GM12891 (cell line): ENCODE measurements around the gene VSX1.

Source experiments
- PAX5 ChIP-seq: IDR thresholded peaks from 2 replicates; pipeline ENCODE4 v1.6.1; 2011; ENCODE audit warnings: low read length, moderate library complexity, mild to moderate bottlenecking; ENCODE audit not compliant: insufficient read depth, severe bottlenecking
- POLR2A ChIP-seq: IDR thresholded peaks from 2 replicates; pipeline ENCODE4 v1.6.1; 2011; ENCODE audit warnings: low read depth, low read length, control low read depth
- POLR2AphosphoS5 ChIP-seq: IDR thresholded peaks from 2 replicates; pipeline ENCODE4 v1.6.1; 2011; ENCODE audit warnings: low read depth, low read length, control low read depth
- SPI1 ChIP-seq: IDR thresholded peaks from 2 replicates; pipeline ENCODE4 v1.6.1; 2011; ENCODE audit warnings: low read depth, low read length, control low read depth
- TAF1 ChIP-seq: IDR thresholded peaks from 2 replicates; pipeline ENCODE4 v1.6.1; 2011; ENCODE audit warnings: low read depth, low read length, control low read depth

DNA sequence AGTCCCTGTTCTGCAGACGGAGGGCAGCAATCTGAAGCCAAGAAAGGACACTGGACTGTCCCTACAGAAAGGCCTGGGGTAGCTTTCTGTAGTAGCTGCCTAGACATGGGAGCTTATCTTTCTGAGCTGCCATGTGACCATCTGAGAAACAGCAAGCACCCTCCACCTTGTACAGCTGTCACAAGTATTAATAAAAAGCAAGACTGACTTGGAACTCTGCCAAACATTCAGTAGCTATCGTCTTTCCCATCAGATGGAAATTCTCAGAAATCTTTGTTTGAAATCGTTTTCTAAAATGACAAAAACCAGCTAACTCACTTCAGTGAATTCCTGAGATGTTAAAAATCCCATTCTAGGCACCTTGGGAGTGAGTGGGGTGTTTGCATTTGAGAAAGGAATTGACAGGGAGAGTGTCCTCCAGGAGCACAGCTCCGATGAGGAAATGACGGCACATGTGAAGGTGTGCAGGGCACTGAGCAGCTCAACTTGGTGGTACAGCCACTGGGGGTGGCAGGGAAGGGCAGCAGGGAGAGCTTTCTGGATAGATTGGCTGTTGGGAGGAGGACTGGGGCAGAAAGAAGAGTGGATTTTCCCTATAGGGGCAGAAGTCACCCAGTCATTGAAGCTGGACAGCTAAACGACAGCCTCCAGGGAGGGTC is 48.5 kb downstream of the VSX1 start:
- TF ChIP-seq SPI1 (no peak), POLR2A (no peak), POLR2AphosphoS5 (no peak), TAF1 (no peak), PAX5 (no peak)
